HepG2 (cell line): ENCODE results near the gene B3GALNT2. TPM values are rescaled to one million over a fixed set of nuclear protein-coding genes. Genes with fewer than 3 reads are reported as not detected.

ENCODE experiments used
- AGO1 ChIP-seq: fragments of 200-400 bp; formaldehyde crosslinking; IDR thresholded peaks from 2 replicates; pipeline ENCODE4 v1.6.1; 2017; ENCODE audit warnings: mild to moderate bottlenecking, low read depth, low read length, moderate library complexity; ENCODE audit not compliant: poor library complexity, severe bottlenecking
- ARHGAP35 ChIP-seq: sonication (generic); formaldehyde crosslinking; IDR thresholded peaks from 2 replicates; pipeline ENCODE4 v1.9.0; 2022; ENCODE audit warnings: mild to moderate bottlenecking, inconsistent platforms, moderate library complexity, missing genetic modification reagents, borderline replicate concordance
- ATM ChIP-seq: fragments of 450-650 bp; IDR thresholded peaks from 2 replicates; pipeline ENCODE4 v1.7.1; 2017; ENCODE audit warnings: mild to moderate bottlenecking, borderline replicate concordance
- CENPX ChIP-seq: sonication (generic); formaldehyde crosslinking; IDR thresholded peaks from 2 replicates; pipeline ENCODE4 v1.9.0; 2021; ENCODE audit warnings: mild to moderate bottlenecking, missing genetic modification reagents, moderate library complexity
- ELF3 ChIP-seq: IDR thresholded peaks from 2 replicates; pipeline ENCODE4 v1.6.1; 2016; ENCODE audit warnings: missing genetic modification reagents, missing compliant biosample characterization
- GATA4 ChIP-seq: sonication (generic); IDR thresholded peaks from 2 replicates; pipeline ENCODE4 v1.6.1; 2016; ENCODE audit warnings: antibody characterized with exemption, low read depth, borderline replicate concordance
- HDAC1 ChIP-seq: sonication (generic); formaldehyde crosslinking; IDR thresholded peaks from 2 replicates; pipeline ENCODE4 v1.5.1; 2020; ENCODE audit warnings: mild to moderate bottlenecking, missing genetic modification reagents
- HIVEP1 ChIP-seq: sonication (generic); formaldehyde crosslinking; IDR thresholded peaks from 2 replicates; pipeline ENCODE4 v1.4.0; 2020; ENCODE audit warnings: mild to moderate bottlenecking, missing genetic modification reagents
- HMGXB4 ChIP-seq, 2 experiments: sonication (generic) in 1 of 2; formaldehyde crosslinking in 1 of 2; IDR thresholded peaks; 2 replicates each; pipeline versions ENCODE4 v1.4.0 to v1.6.1; 2018 to 2020; ENCODE audit warnings: missing genetic modification reagents in 2 of 2, borderline replicate concordance in 1 of 2, low read depth in 1 of 2, mild to moderate bottlenecking in 1 of 2, missing biosample characterization in 1 of 2
- JUNB ChIP-seq: sonication (generic); formaldehyde crosslinking; IDR thresholded peaks from 2 replicates; pipeline ENCODE4 v1.8.0; 2022; ENCODE audit warnings: missing genetic modification reagents, mild to moderate bottlenecking, borderline replicate concordance
- KLF9 ChIP-seq: IDR thresholded peaks from 2 replicates; pipeline ENCODE4 v1.6.1; 2016; ENCODE audit warnings: low read depth
- POGZ ChIP-seq: sonication (generic); formaldehyde crosslinking; IDR thresholded peaks from 2 replicates; pipeline ENCODE4 v1.4.0; 2020; ENCODE audit warnings: mild to moderate bottlenecking, missing genetic modification reagents
- POLR2AphosphoS2 ChIP-seq: IDR thresholded peaks from 2 replicates; pipeline ENCODE4 v1.6.1; 2011; ENCODE audit warnings: low read depth, low read length, improper control_type of control experiment
- PRDM15 ChIP-seq: sonication (generic); formaldehyde crosslinking; IDR thresholded peaks from 2 replicates; pipeline ENCODE4 v1.4.0; 2020; ENCODE audit warnings: missing genetic modification reagents
- RFX5 ChIP-seq: IDR thresholded peaks from 2 replicates; pipeline ENCODE4 v1.6.1; 2011; ENCODE audit warnings: low read depth, low read length, improper control_type of control experiment
- SOX13 ChIP-seq, 3 experiments: fragments of 450-650 bp in 1 of 3; sonication (generic) in 1 of 3; formaldehyde crosslinking in 1 of 3; IDR thresholded peaks in 2 of 3; conservative IDR thresholded peaks in 1 of 3; 2 replicates each; pipeline versions ENCODE4 v1.5.0 to v1.6.1; 2016 to 2020; ENCODE audit warnings: antibody characterized with exemption in 1 of 3, mild to moderate bottlenecking in 1 of 3, missing compliant biosample characterization in 1 of 3, missing genetic modification reagents in 1 of 3, moderate library complexity in 1 of 3
- SRSF4 ChIP-seq: fragments of 200-400 bp; formaldehyde crosslinking; IDR thresholded peaks from one replicate; pipeline ENCODE4 v1.6.1; 2018; ENCODE audit warnings: mild to moderate bottlenecking, low read depth, low read length, moderate library complexity; ENCODE audit not compliant: poor library complexity, severe bottlenecking
- SRSF9 ChIP-seq: fragments of 200-400 bp; formaldehyde crosslinking; IDR thresholded peaks from 2 replicates; pipeline ENCODE4 v1.6.1; 2018; ENCODE audit warnings: borderline replicate concordance, mild to moderate bottlenecking, low read depth, low read length; ENCODE audit not compliant: insufficient read depth, poor library complexity, severe bottlenecking
- TEF ChIP-seq: sonication (generic); formaldehyde crosslinking; IDR thresholded peaks from 2 replicates; pipeline ENCODE4 v1.5.0; 2020; ENCODE audit warnings: missing genetic modification reagents
- THAP8 ChIP-seq: sonication (generic); formaldehyde crosslinking; IDR thresholded peaks from 2 replicates; pipeline ENCODE4 v1.5.1; 2020; ENCODE audit warnings: missing genetic modification reagents, mild to moderate bottlenecking, borderline replicate concordance
- ZNF577 ChIP-seq: sonication (generic); formaldehyde crosslinking; IDR thresholded peaks from 2 replicates; pipeline ENCODE4 v1.4.0; 2020; ENCODE audit warnings: mild to moderate bottlenecking, low read depth, missing genetic modification reagents, borderline replicate concordance
- ZNF589 ChIP-seq: sonication (generic); formaldehyde crosslinking; conservative IDR thresholded peaks from 2 replicates; pipeline ENCODE4 v1.8.0; 2022; ENCODE audit warnings: mild to moderate bottlenecking, moderate library complexity, missing genetic modification reagents
- ZNF891 ChIP-seq: sonication (generic); formaldehyde crosslinking; IDR thresholded peaks from 2 replicates; pipeline ENCODE4 v1.5.0; 2020; ENCODE audit warnings: mild to moderate bottlenecking, missing genetic modification reagents
- ZSCAN20 ChIP-seq: sonication (generic); formaldehyde crosslinking; IDR thresholded peaks from 2 replicates; pipeline ENCODE4 v1.4.0; 2020; ENCODE audit warnings: missing genetic modification reagents, mild to moderate bottlenecking, borderline replicate concordance
- polyA plus RNA-seq, 8 experiments: library from polyadenylated mRNA; depleted of rRNA in 3 of 8; stranded (reverse) in 7 of 8; unstranded in 1 of 8; fragments of >200 nt; fragmentation: Illumina TruSeq in 4 of 8; extraction: Trizol in 4 of 8; gene quantifications; 2 replicates each; pipeline versions ENCODE4 v1.2.1 to v1.2.3, GENCODE V29; 2011 to 2016; ENCODE audit warnings: low read depth in 4 of 8, missing spikeins in 1 of 8, mixed read lengths in 1 of 8; ENCODE audit not compliant: insufficient read depth in 1 of 8
- total RNA-seq, 5 experiments: library from RNA; depleted of rRNA; stranded (reverse); fragments of >200 nt; fragmentation: Illumina TruSeq; extraction: Trizol; gene quantifications; 2 replicates each; pipeline ENCODE4 v1.2.3, GENCODE V29; 2016; ENCODE audit warnings: low read depth in 1 of 5

B3GALNT2 gene
- total and polyA plus RNA-seq, 2 of the 13 experiments (the other 11 are each of a cell fraction or from before 2014, with no cell fraction given): 16.5 to 28.9 TPM

GRCh38 chr1:235504122-235504493 is at the start of gene B3GALNT2 (continued):
- TF ChIP-seq TEF (no peak), SRSF4 (no peak), ELF3 (CRISPR knock-in tag) (no peak), AGO1 (no peak), POGZ (CRISPR knock-in tag) (no peak), ZNF891 (CRISPR knock-in tag) (no peak), THAP8 (CRISPR knock-in tag) (no peak), ZNF589 (no peak; the same call in none of the 2 replicates), HIVEP1 (CRISPR knock-in tag) (no peak), HMGXB4 (CRISPR knock-in tag; IDR thresholded peaks at IDR 0.05; ENCODE audit: borderline replicate concordance in 1 of 2, low read depth in 1 of 2) (no peak), ZSCAN20 (CRISPR knock-in tag) (no peak; the same call in 1 of the 2 replicates), PRDM15 (no peak), HDAC1 (CRISPR knock-in tag) (no peak), JUNB (CRISPR knock-in tag) (no peak), SRSF9 (no peak), KLF9 (CRISPR knock-in tag) (no peak), GATA4 (peak; percentile 45; the same call in 1 of the 2 replicates), ARHGAP35 (no peak), CENPX (CRISPR knock-in tag) (no peak), RFX5 (no peak), ZNF577 (CRISPR knock-in tag) (no peak), SOX13 (IDR thresholded peaks at IDR 0.05) (no peak), SOX13 (CRISPR knock-in tag; conservative IDR thresholded peaks at IDR 0.05 in 1 of 2, IDR thresholded peaks at IDR 0.05 in 1 of 2) (no peak), ATM (no peak), POLR2AphosphoS2 (no peak)
